Endothelial cell (in vitro differentiated cells): ENCODE data around the gene STX8. TPM values are rescaled to one million over a fixed set of nuclear protein-coding genes. Genes with fewer than 3 reads are reported as not detected.

ENCODE experiments used
- DNase-seq: peaks from one replicate; pipeline ENCODE4 v3.0.0; 2021; ENCODE audit warnings: low spot score
- H3K27ac Mint-ChIP-seq: one replicate; pipeline ENCODE4 v1.8.0; 2021; ENCODE audit warnings: mixed read lengths, inconsistent platforms; ENCODE audit not compliant: unreplicated experiment
- H3K27me3 Mint-ChIP-seq: one replicate; pipeline ENCODE4 v1.8.0; 2021; ENCODE audit warnings: mild to moderate bottlenecking, moderate library complexity, mixed read lengths, inconsistent platforms; ENCODE audit not compliant: unreplicated experiment
- H3K36me3 Mint-ChIP-seq: one replicate; pipeline ENCODE4 v1.8.0; 2021; ENCODE audit warnings: mild to moderate bottlenecking, low read depth, mixed read lengths, inconsistent platforms; ENCODE audit not compliant: unreplicated experiment
- H3K4me1 Mint-ChIP-seq: one replicate; pipeline ENCODE4 v1.8.0; 2021; ENCODE audit warnings: mild to moderate bottlenecking, mixed read lengths, inconsistent platforms; ENCODE audit not compliant: unreplicated experiment
- H3K4me3 Mint-ChIP-seq: one replicate; pipeline ENCODE4 v1.8.0; 2021; ENCODE audit warnings: mild to moderate bottlenecking, mixed read lengths, inconsistent platforms; ENCODE audit not compliant: unreplicated experiment
- H3K9me3 Mint-ChIP-seq: one replicate; pipeline ENCODE4 v1.8.0; 2021; ENCODE audit warnings: mixed read lengths, inconsistent platforms; ENCODE audit not compliant: unreplicated experiment
- total RNA-seq: library from RNA; stranded (reverse); fragmentation: NEBNext Ultra II Directional; extraction: Animal tissue kit (Norgen Biotek cat#: 25700); gene quantifications from one replicate; pipeline ENCODE4 v1.2.1, GENCODE V29; 2021; ENCODE audit not compliant: unreplicated experiment
- TF ChIP-seq, protein P1 (sequence below): fragments of 200-600 bp; sonication (generic); IDR thresholded peaks from one replicate; pipeline ENCODE4 v1.5.0; 2021; ENCODE audit warnings: antibody characterized with exemption; ENCODE audit not compliant: unreplicated experiment

The STX8 gene
- total RNA-seq, 1 donor from 2014 or later, result 49.2 TPM

- H3K9me3 Mint-ChIP-seq, result peaks cover 3% of the 10 kb centered on the region
- TF ChIP-seq, protein P1, sequence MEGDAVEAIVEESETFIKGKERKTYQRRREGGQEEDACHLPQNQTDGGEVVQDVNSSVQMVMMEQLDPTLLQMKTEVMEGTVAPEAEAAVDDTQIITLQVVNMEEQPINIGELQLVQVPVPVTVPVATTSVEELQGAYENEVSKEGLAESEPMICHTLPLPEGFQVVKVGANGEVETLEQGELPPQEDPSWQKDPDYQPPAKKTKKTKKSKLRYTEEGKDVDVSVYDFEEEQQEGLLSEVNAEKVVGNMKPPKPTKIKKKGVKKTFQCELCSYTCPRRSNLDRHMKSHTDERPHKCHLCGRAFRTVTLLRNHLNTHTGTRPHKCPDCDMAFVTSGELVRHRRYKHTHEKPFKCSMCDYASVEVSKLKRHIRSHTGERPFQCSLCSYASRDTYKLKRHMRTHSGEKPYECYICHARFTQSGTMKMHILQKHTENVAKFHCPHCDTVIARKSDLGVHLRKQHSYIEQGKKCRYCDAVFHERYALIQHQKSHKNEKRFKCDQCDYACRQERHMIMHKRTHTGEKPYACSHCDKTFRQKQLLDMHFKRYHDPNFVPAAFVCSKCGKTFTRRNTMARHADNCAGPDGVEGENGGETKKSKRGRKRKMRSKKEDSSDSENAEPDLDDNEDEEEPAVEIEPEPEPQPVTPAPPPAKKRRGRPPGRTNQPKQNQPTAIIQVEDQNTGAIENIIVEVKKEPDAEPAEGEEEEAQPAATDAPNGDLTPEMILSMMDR, result no peak
- DNase-seq, result no peak
- peaks cover 2% of the 10 kb centered on the region for H3K4me1 Mint-ChIP-seq
- H3K36me3 Mint-ChIP-seq, result no peaks in the 10 kb centered on the region
- no peak overlapping the region for H3K27ac Mint-ChIP-seq
- peaks cover 3% of the 10 kb centered on the region for H3K27me3 Mint-ChIP-seq
- H3K4me3 Mint-ChIP-seq, result no peak overlapping the region
These were observed 240.8 kb downstream of the STX8 start for GRCh38 chr17:9334536-9335446.

GRCh38 chr17:9332132-9332494 is 243.5 kb downstream of the STX8 start:
- Mint-ChIP-seq H3K9me3 (peaks cover 3% of the 10 kb centered on the region), H3K4me3 (no peak overlapping the region)

GRCh38 chr17:9331279-9332131 is 244.1 kb downstream of the STX8 start:
- H3K27ac Mint-ChIP-seq, result no peak overlapping the region
- peaks cover 3% of the 10 kb centered on the region for H3K9me3 Mint-ChIP-seq
- no peak overlapping the region for H3K4me3 Mint-ChIP-seq
- H3K36me3 Mint-ChIP-seq, result no peaks in the 10 kb centered on the region
- peaks cover 2% of the 10 kb centered on the region for H3K4me1 Mint-ChIP-seq
- H3K27me3 Mint-ChIP-seq, result peaks cover 5% of the 10 kb centered on the region
- TF ChIP-seq, protein P1, result no peak
- no peak for DNase-seq

More at GRCh38 chr17:9332132-9332494, 243.5 kb downstream of the STX8 start:
- TF ChIP-seq, protein P1, result no peak
- no peak overlapping the region for H3K27ac Mint-ChIP-seq
- peaks cover 2% of the 10 kb centered on the region for H3K4me1 Mint-ChIP-seq
- peaks cover 5% of the 10 kb centered on the region for H3K27me3 Mint-ChIP-seq
- no peak for DNase-seq
- no peaks in the 10 kb centered on the region for H3K36me3 Mint-ChIP-seq

DNA sequence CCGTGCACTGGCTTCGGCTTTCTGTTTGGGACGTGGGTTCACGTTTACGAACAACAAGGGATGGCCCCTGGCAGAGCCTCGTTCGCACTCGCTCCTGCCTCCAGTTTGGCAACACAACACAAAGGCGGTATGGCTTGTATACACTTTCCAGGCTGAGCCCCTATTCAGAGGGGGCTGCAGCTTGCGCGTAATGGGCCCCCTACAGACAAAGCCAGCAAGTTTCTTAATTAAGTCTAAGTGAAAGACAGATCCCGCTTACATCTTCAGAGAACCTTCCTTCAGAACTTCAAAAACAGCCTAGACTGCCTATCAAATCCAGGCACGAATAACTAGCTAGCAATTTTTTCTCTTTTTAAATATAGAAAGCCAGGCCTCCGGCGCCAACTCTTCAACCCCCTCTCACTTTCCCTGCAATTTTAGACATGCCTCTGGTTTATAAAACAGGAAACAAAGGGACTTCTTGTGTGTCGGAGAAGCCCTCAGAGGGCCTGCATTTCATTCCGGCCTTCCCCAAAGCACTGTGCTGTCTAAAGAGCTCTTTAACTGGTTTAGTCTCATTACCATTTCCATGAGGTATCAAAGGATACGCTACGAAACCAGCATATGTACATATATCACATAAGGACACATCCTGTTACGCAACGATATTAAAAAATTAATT is 244.9 kb downstream of the STX8 start:
- no peak for DNase-seq

More for the DNA sequence above, 244.9 kb downstream of the STX8 start:
- H3K27me3 Mint-ChIP-seq, result peaks cover 5% of the 10 kb centered on the region
- no peak overlapping the region for H3K27ac Mint-ChIP-seq
- peaks cover 2% of the 10 kb centered on the region for H3K4me1 Mint-ChIP-seq
- H3K36me3 Mint-ChIP-seq, result no peaks in the 10 kb centered on the region
- H3K9me3 Mint-ChIP-seq, result peaks cover 3% of the 10 kb centered on the region
- no peak overlapping the region for H3K4me3 Mint-ChIP-seq
- TF ChIP-seq, protein P1, result no peak
